HUES48 (cell line): ENCODE results near the gene ADAMTS6.
A peak's percentile ranks its signal among the peaks of the same experiment; 100 is the strongest.

Experiments
- H3K27ac ChIP-seq: one replicate; pipeline ENCODE4 v1.7.0; 2013; ENCODE audit warnings: low read depth, low read length, inconsistent platforms
- H3K27me3 ChIP-seq: 2 replicates; pipeline ENCODE4 v1.6.1; 2013; ENCODE audit warnings: mild to moderate bottlenecking, low read length; ENCODE audit not compliant: control insufficient read depth, insufficient read depth
- H3K36me3 ChIP-seq: 2 replicates; pipeline ENCODE4 v1.6.1; 2013; ENCODE audit warnings: low read length; ENCODE audit not compliant: control insufficient read depth, insufficient read depth
- H3K4me1 ChIP-seq: 2 replicates; pipeline ENCODE4 v1.6.1; 2013; ENCODE audit warnings: mild to moderate bottlenecking, low read length; ENCODE audit not compliant: control insufficient read depth, insufficient read depth
- H3K4me3 ChIP-seq: 2 replicates; pipeline ENCODE4 v1.5.1; 2013; ENCODE audit warnings: mild to moderate bottlenecking, low read depth, low read length
- H3K9ac ChIP-seq: 2 replicates; pipeline ENCODE4 v1.6.1; 2013; ENCODE audit warnings: mild to moderate bottlenecking, low read depth, low read length, moderate library complexity
- H3K9me3 ChIP-seq: 2 replicates; pipeline ENCODE4 v1.6.1; 2013; ENCODE audit warnings: low read length; ENCODE audit not compliant: control insufficient read depth, insufficient read depth

ADAMTS6 gene

GRCh38 chr5:65252977-65253376, 228.7 kb downstream of the ADAMTS6 start:
- H3K9me3 ChIP-seq = no peaks in the 10 kb centered on the region
- peaks cover under 1% of the 10 kb centered on the region; the same call in 1 of the 2 replicates for H3K4me1 ChIP-seq
- no peak overlapping the region for H3K4me3 ChIP-seq
- H3K36me3 ChIP-seq = no peaks in the 10 kb centered on the region
- no peaks in the 10 kb centered on the region for H3K27me3 ChIP-seq
- no peak overlapping the region for H3K9ac ChIP-seq
- H3K27ac ChIP-seq = no peak overlapping the region

GRCh38 chr5:65248896-65249295, 232.8 kb downstream of the ADAMTS6 start:
- H3K36me3 ChIP-seq = no peaks in the 10 kb centered on the region

GRCh38 chr5:65247594-65247993, 234.1 kb downstream of the ADAMTS6 start:
- H3K9me3 ChIP-seq = no peaks in the 10 kb centered on the region
- H3K9ac ChIP-seq = 0 out of 2 replicates have a peak overlapping the region, but pooled peaks have one; percentile 20
- H3K4me1 ChIP-seq = peaks cover 23% of the 10 kb centered on the region
- H3K27me3 ChIP-seq = no peaks in the 10 kb centered on the region
- H3K4me3 ChIP-seq = no peak overlapping the region
- H3K27ac ChIP-seq = no peak overlapping the region
- no peaks in the 10 kb centered on the region for H3K36me3 ChIP-seq

More at GRCh38 chr5:65248896-65249295, 232.8 kb downstream of the ADAMTS6 start:
- no peak overlapping the region for H3K9ac ChIP-seq
- H3K27ac ChIP-seq = no peak overlapping the region
- H3K4me1 ChIP-seq = peaks cover 13% of the 10 kb centered on the region
- H3K27me3 ChIP-seq = no peaks in the 10 kb centered on the region
- H3K4me3 ChIP-seq = no peak overlapping the region
- H3K9me3 ChIP-seq = no peaks in the 10 kb centered on the region

GRCh38 chr5:65246741-65247140, 235.0 kb downstream of the ADAMTS6 start:
- no peaks in the 10 kb centered on the region for H3K9me3 ChIP-seq
- H3K9ac ChIP-seq = no peak overlapping the region
- H3K27ac ChIP-seq = no peak overlapping the region
- H3K4me1 ChIP-seq = peaks cover 23% of the 10 kb centered on the region
- no peaks in the 10 kb centered on the region for H3K27me3 ChIP-seq
- no peak overlapping the region for H3K4me3 ChIP-seq
- H3K36me3 ChIP-seq = no peaks in the 10 kb centered on the region

- no peak overlapping the region for H3K4me3 ChIP-seq
- no peak overlapping the region for H3K9ac ChIP-seq
- no peaks in the 10 kb centered on the region for H3K9me3 ChIP-seq
- peaks cover 23% of the 10 kb centered on the region for H3K4me1 ChIP-seq
- no peaks in the 10 kb centered on the region for H3K36me3 ChIP-seq
- no peaks in the 10 kb centered on the region for H3K27me3 ChIP-seq
- no peak overlapping the region for H3K27ac ChIP-seq
Observed at GRCh38 chr5:65244031-65244430, 237.7 kb downstream of the ADAMTS6 start.

- no peaks in the 10 kb centered on the region for H3K36me3 ChIP-seq
- H3K27me3 ChIP-seq = no peaks in the 10 kb centered on the region
- no peak overlapping the region for H3K27ac ChIP-seq
- no peak overlapping the region for H3K4me3 ChIP-seq
- H3K9ac ChIP-seq = no peak overlapping the region
- no peaks in the 10 kb centered on the region for H3K9me3 ChIP-seq
- H3K4me1 ChIP-seq = peaks cover 23% of the 10 kb centered on the region
Observed at GRCh38 chr5:65243161-65243560, 238.6 kb downstream of the ADAMTS6 start.

- Histone ChIP-seq H3K4me1 (no peaks in the 10 kb centered on the region), H3K9ac (no peak overlapping the region), H3K27me3 (no peaks in the 10 kb centered on the region), H3K36me3 (no peaks in the 10 kb centered on the region), H3K9me3 (peaks cover 16% of the 10 kb centered on the region), H3K4me3 (no peak overlapping the region), H3K27ac (no peak overlapping the region)
Observed at GRCh38 chr5:65229841-65230240, 251.9 kb downstream of the ADAMTS6 start.

GRCh38 chr5:65213921-65214525, 267.7 kb downstream of the ADAMTS6 start:
- H3K4me3 ChIP-seq = no peak overlapping the region
- H3K36me3 ChIP-seq = no peaks in the 10 kb centered on the region
- H3K27ac ChIP-seq = no peak overlapping the region
- H3K4me1 ChIP-seq = peaks cover 11% of the 10 kb centered on the region; the same call in 1 of the 2 replicates
- H3K27me3 ChIP-seq = no peaks in the 10 kb centered on the region
- H3K9me3 ChIP-seq = no peaks in the 10 kb centered on the region
- no peak overlapping the region for H3K9ac ChIP-seq

- Histone ChIP-seq H3K36me3 (no peaks in the 10 kb centered on the region), H3K27me3 (no peaks in the 10 kb centered on the region), H3K4me3 (no peak overlapping the region), H3K9me3 (peaks cover 5% of the 10 kb centered on the region; the same call in 1 of the 2 replicates), H3K9ac (no peak overlapping the region), H3K27ac (no peak overlapping the region), H3K4me1 (no peaks in the 10 kb centered on the region)
Observed at GRCh38 chr5:65209341-65209740, 272.4 kb downstream of the ADAMTS6 start.

GRCh38 chr5:65204966-65205365, 276.8 kb downstream of the ADAMTS6 start:
- Histone ChIP-seq H3K9me3 (peaks cover 5% of the 10 kb centered on the region; the same call in 1 of the 2 replicates), H3K36me3 (no peaks in the 10 kb centered on the region), H3K9ac (no peak overlapping the region), H3K4me1 (no peaks in the 10 kb centered on the region), H3K27ac (no peak overlapping the region), H3K27me3 (no peaks in the 10 kb centered on the region), H3K4me3 (no peak overlapping the region)

GRCh38 chr5:65203746-65204145, 278.0 kb downstream of the ADAMTS6 start:
- Histone ChIP-seq H3K4me3 (no peak overlapping the region), H3K4me1 (no peaks in the 10 kb centered on the region), H3K9me3 (peaks cover 5% of the 10 kb centered on the region; the same call in 1 of the 2 replicates), H3K27ac (no peak overlapping the region), H3K27me3 (no peaks in the 10 kb centered on the region), H3K9ac (no peak overlapping the region), H3K36me3 (no peaks in the 10 kb centered on the region)
